Naive thymus-derived CD8-positive, alpha-beta T cell (primary cell): ENCODE data around the gene HLF. TPM values are rescaled to one million over a fixed set of nuclear protein-coding genes. Genes with fewer than 3 reads are reported as not detected.

Experiments
- ATAC-seq, 2 donors: fragments of 150-1000 bp; cut with Tn5 transposase in 1 of 2; sonication (Bioruptor Pico), chemical (Tn5 transposase) in 1 of 2; 1 replicate in 1 of 2; 2 replicates in 1 of 2; pipeline ENCODE4 v1.10.0; 2021; ENCODE audit warnings: mild to moderate bottlenecking in 2 of 2, moderate library complexity in 2 of 2
- POLR2A ChIA-PET: fragments of 350-600 bp; sonication (Branson Sonifier 250); formaldehyde crosslinking; loops from one replicate; lab custom pipeline; 2021; ENCODE audit warnings: antibody characterized with exemption; lab: Charles Lee
- DNase-seq, 10 donors: peaks; one replicate each; pipeline versions ENCODE4 v3.0.0 to v3.0.0-alpha.2; 2020 to 2022
- H3K27ac Mint-ChIP-seq, 10 donors: one replicate each; pipeline ENCODE4 v1.8.0; 2020 to 2022; ENCODE audit warnings: mild to moderate bottlenecking in 10 of 10, mixed read lengths in 10 of 10, moderate library complexity in 4 of 10, inconsistent platforms in 1 of 10
- H3K27me3 Mint-ChIP-seq, 5 donors: one replicate each; pipeline ENCODE4 v1.8.0; 2021 to 2022; ENCODE audit warnings: mixed read lengths in 5 of 5
- H3K36me3 Mint-ChIP-seq, 3 donors: one replicate each; pipeline ENCODE4 v1.8.0; 2020 to 2022; ENCODE audit warnings: mixed read lengths in 3 of 3, mild to moderate bottlenecking in 2 of 3, inconsistent platforms in 1 of 3
- H3K4me1 Mint-ChIP-seq, 4 donors: one replicate each; pipeline ENCODE4 v1.8.0; 2021 to 2022; ENCODE audit warnings: mixed read lengths in 4 of 4
- H3K4me3 Mint-ChIP-seq, 10 donors: one replicate each; pipeline ENCODE4 v1.8.0; 2020 to 2022; ENCODE audit warnings: mild to moderate bottlenecking in 10 of 10, mixed read lengths in 10 of 10, moderate library complexity in 6 of 10, inconsistent platforms in 1 of 10
- H3K9me3 Mint-ChIP-seq, 9 donors: one replicate each; pipeline ENCODE4 v1.8.0; 2020 to 2022; ENCODE audit warnings: mixed read lengths in 9 of 9, mild to moderate bottlenecking in 3 of 9, inconsistent platforms in 1 of 9, moderate library complexity in 1 of 9
- polyA plus RNA-seq, 3 donors: library from polyadenylated mRNA; unstranded; fragments of 300-500 nt; fragmentation: Illumina TruSeq; gene quantifications; one replicate each; pipeline ENCODE4 v1.2.3, GENCODE V29; 2021
- total RNA-seq, 8 experiments: library from RNA in 2 of 8; stranded (reverse) in 2 of 8; gene quantifications; one replicate each; pipeline ENCODE4 v1.2.3 and lab custom pipeline; 2021 to 2026

The HLF gene
- total and polyA plus RNA-seq, 5 experiments from 2014 or later: 0.03 to 0.49 (median 0.49) TPM; not detected in 2

GRCh38 chr17:55350825-55351205 is 86.1 kb downstream of the HLF start:
- peaks cover 2 to 7% (median 6%) of the 10 kb centered on the region in 4 donors for H3K4me1 Mint-ChIP-seq
- DNase-seq (no peak), ATAC-seq (no peak)
- H3K4me3 Mint-ChIP-seq: no peak overlapping the region
- POLR2A ChIA-PET: no interaction called here
- peaks cover 0 to 6% (median 2%) of the 10 kb centered on the region in 5 donors for H3K27me3 Mint-ChIP-seq
- no peak overlapping the region for H3K27ac Mint-ChIP-seq
- H3K36me3 Mint-ChIP-seq: no peaks in the 10 kb centered on the region
- peaks cover 0 to 7% (median 0%) of the 10 kb centered on the region in 9 donors for H3K9me3 Mint-ChIP-seq

DNA sequence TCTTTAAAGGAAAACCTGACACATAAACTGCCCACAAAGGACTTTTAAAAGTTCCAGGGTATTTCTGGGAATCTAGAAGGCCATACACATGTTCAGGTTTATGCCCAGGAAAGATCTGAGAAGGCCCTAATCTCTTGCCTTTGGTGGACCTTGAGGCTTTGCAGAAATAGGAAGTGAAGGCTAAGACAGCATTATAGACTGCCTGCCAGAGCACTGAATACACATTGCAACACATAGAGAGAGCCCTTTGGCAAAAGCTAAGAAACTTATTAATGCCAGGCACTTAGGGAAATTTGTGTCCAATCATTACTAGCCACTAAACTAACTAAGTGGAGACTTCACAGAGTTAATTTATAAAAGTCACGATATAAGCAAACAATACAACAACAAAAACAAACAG is 86.5 kb downstream of the HLF start:
- H3K36me3 Mint-ChIP-seq: no peaks in the 10 kb centered on the region
- H3K4me3 Mint-ChIP-seq: no peak overlapping the region
- no peak overlapping the region for H3K27ac Mint-ChIP-seq
- ATAC-seq: no peak
- DNase-seq: no peak
- H3K27me3 Mint-ChIP-seq: peaks cover 0 to 6% (median 2%) of the 10 kb centered on the region in 5 donors
- peaks cover 0 to 7% (median 0%) of the 10 kb centered on the region in 9 donors for H3K9me3 Mint-ChIP-seq
- peaks cover 2 to 7% (median 6%) of the 10 kb centered on the region in 4 donors for H3K4me1 Mint-ChIP-seq
- POLR2A ChIA-PET: no interaction called here

GRCh38 chr17:55354010-55354409 is 89.2 kb downstream of the HLF start:
- Mint-ChIP-seq H3K27ac (no peak overlapping the region), H3K27me3 (peaks cover 0 to 3% (median 2%) of the 10 kb centered on the region in 5 donors), H3K36me3 (no peaks in the 10 kb centered on the region), H3K9me3 (no peaks in the 10 kb centered on the region), H3K4me3 (no peak overlapping the region), H3K4me1 (peaks cover 0 to 3% (median 1%) of the 10 kb centered on the region in 4 donors)
- DNase-seq (no peak), ATAC-seq (no peak)
- POLR2A ChIA-PET: no interaction called here

- ATAC-seq: no peak
- Mint-ChIP-seq H3K27me3 (peaks cover 0 to 3% (median 2%) of the 10 kb centered on the region in 5 donors), H3K4me1 (peaks cover 0 to 2% (median under 1%) of the 10 kb centered on the region in 4 donors), H3K27ac (no peak overlapping the region), H3K4me3 (no peak overlapping the region), H3K36me3 (no peaks in the 10 kb centered on the region), H3K9me3 (peaks cover 0 to 3% (median 0%) of the 10 kb centered on the region in 9 donors)
- POLR2A ChIA-PET: no interaction called here
- DNase-seq: no peak
These were observed 90.2 kb downstream of the HLF start for GRCh38 chr17:55354941-55355340.

GRCh38 chr17:55356434-55357328 is 91.9 kb downstream of the HLF start:
- DNase-seq: peak; percentile 8 to 80 (median 47)
- H3K27me3 Mint-ChIP-seq: peaks cover 3 to 14% (median 6%) of the 10 kb centered on the region in 5 donors
- H3K9me3 Mint-ChIP-seq: peaks cover 9 to 17% (median 12%) of the 10 kb centered on the region in 9 donors
- H3K27ac Mint-ChIP-seq: peak overlapping the region in 1 of 10 donors; percentile 5
- no peak overlapping the region for H3K4me3 Mint-ChIP-seq
- peak; percentile 79 for ATAC-seq
- peaks cover 0 to 2% (median under 1%) of the 10 kb centered on the region in 4 donors for H3K4me1 Mint-ChIP-seq
- POLR2A ChIA-PET: no interaction called here
- H3K36me3 Mint-ChIP-seq: peaks cover 0 to 11% (median 8%) of the 10 kb centered on the region in 3 donors

- peaks cover 0 to 2% (median under 1%) of the 10 kb centered on the region in 4 donors for H3K4me1 Mint-ChIP-seq
- H3K27me3 Mint-ChIP-seq: peaks cover 3 to 19% (median 11%) of the 10 kb centered on the region in 5 donors
- H3K4me3 Mint-ChIP-seq: no peak overlapping the region
- H3K36me3 Mint-ChIP-seq: peaks cover 0 to 11% (median 8%) of the 10 kb centered on the region in 3 donors
- DNase-seq: no peak
- peaks cover 9 to 24% (median 14%) of the 10 kb centered on the region in 9 donors for H3K9me3 Mint-ChIP-seq
- ATAC-seq: no peak
- POLR2A ChIA-PET: interaction anchor here (0.6 kb wide), 1 partner anchor 60 kb away, joined by 4 read pairs; no protein-coding TSS in a partner anchor
- H3K27ac Mint-ChIP-seq: no peak overlapping the region
These were observed 96.2 kb downstream of the HLF start for GRCh38 chr17:55360971-55361370.

- Mint-ChIP-seq H3K9me3 (peaks cover 9 to 24% (median 14%) of the 10 kb centered on the region in 9 donors), H3K4me1 (no peaks in the 10 kb centered on the region), H3K36me3 (peaks cover 0 to 11% (median 8%) of the 10 kb centered on the region in 3 donors), H3K27ac (no peak overlapping the region), H3K27me3 (peaks cover 3 to 19% (median 9%) of the 10 kb centered on the region in 5 donors), H3K4me3 (no peak overlapping the region)
- DNase-seq (no peak), ATAC-seq (no peak)
- POLR2A ChIA-PET: no interaction called here
These were observed 98.3 kb downstream of the HLF start for GRCh38 chr17:55363033-55363432.

- Mint-ChIP-seq H3K9me3 (peaks cover 4 to 18% (median 8%) of the 10 kb centered on the region in 9 donors), H3K36me3 (peaks cover 0 to 6% (median 3%) of the 10 kb centered on the region in 3 donors), H3K4me3 (no peak overlapping the region), H3K27me3 (peaks cover under 1 to 12% (median 4%) of the 10 kb centered on the region in 5 donors), H3K4me1 (peaks cover 2 to 6% (median 4%) of the 10 kb centered on the region in 4 donors), H3K27ac (no peak overlapping the region)
- POLR2A ChIA-PET: no interaction called here
- DNase-seq: no peak
- no peak for ATAC-seq
These were observed 101.3 kb downstream of the HLF start for GRCh38 chr17:55366020-55366481.

GRCh38 chr17:55368706-55369105 is 103.9 kb downstream of the HLF start:
- Mint-ChIP-seq H3K27me3 (peaks cover 0 to 3% (median 0%) of the 10 kb centered on the region in 5 donors), H3K4me3 (no peak overlapping the region), H3K27ac (no peak overlapping the region), H3K9me3 (peaks cover 0 to 21% (median 8%) of the 10 kb centered on the region in 9 donors), H3K4me1 (peaks cover 2 to 6% (median 4%) of the 10 kb centered on the region in 4 donors), H3K36me3 (peaks cover 0 to 17% (median 5%) of the 10 kb centered on the region in 3 donors)
- DNase-seq (no peak), ATAC-seq (no peak)
- POLR2A ChIA-PET: no interaction called here

Other genes with a start within 250 kb of the HLF start
- gene MMD, start 156.9 kb downstream of the HLF start, total RNA-seq: 10 to 100 TPM in 1 of 2 experiments, 1 to 10 TPM in 1; 9.8 to 10.4 TPM
- 10 to 100 TPM in 2 of 3 donors, 1 to 10 TPM in 1; 9.4 to 15.5 (median 12.1) TPM for gene MMD, start 156.9 kb downstream of the HLF start, polyA plus RNA-seq
- gene SMIM36, start 246.5 kb downstream of the HLF start, total RNA-seq: not detected
- under 1 TPM in 1 of 3 donors, not detected in 2; 0.05 TPM for gene SMIM36, start 246.5 kb downstream of the HLF start, polyA plus RNA-seq